MCF 10A (cell line): Measurements from ENCODE around the gene KIF3C. TPM values are rescaled to one million over a fixed set of nuclear protein-coding genes. Genes with fewer than 3 reads are reported as not detected.

Experiments used
- BruUV-seq: library from RNA; stranded (reverse); fragments of 400-500 nt; replicated peaks from 2 replicates; lab custom pipeline; 2021; lab: Mats Ljungman, UMichigan
- CTCF ChIA-PET: fragments of 300-600 bp; sonication (Branson Sonifier 250); formaldehyde crosslinking; extraction: SDS; loops from one replicate; lab custom pipeline; 2021; ENCODE audit warnings: antibody characterized with exemption, inconsistent platforms; lab: Yijun Ruan, JAX
- POLR2A ChIA-PET: fragments of 300-600, 350-650 bp; sonication (Branson Sonifier 250); formaldehyde crosslinking; extraction: SDS; loops from one replicate; lab custom pipeline; 2020; ENCODE audit warnings: antibody characterized with exemption, inconsistent platforms; lab: Yijun Ruan, JAX
- DNase-seq: peaks from one replicate; pipeline ENCODE4 v3.0.0-alpha.2; 2018; ENCODE audit not compliant: unreplicated experiment
- H3K27ac Mint-ChIP-seq: one replicate; pipeline ENCODE4 v1.8.0; 2022; ENCODE audit warnings: mild to moderate bottlenecking, low read depth, mixed read lengths; ENCODE audit not compliant: unreplicated experiment
- H3K27me3 Mint-ChIP-seq: one replicate; pipeline ENCODE4 v1.8.0; 2022; ENCODE audit warnings: mixed read lengths; ENCODE audit not compliant: insufficient read depth, unreplicated experiment
- H3K36me3 Mint-ChIP-seq: one replicate; pipeline ENCODE4 v1.8.0; 2022; ENCODE audit warnings: mild to moderate bottlenecking, moderate library complexity, mixed read lengths; ENCODE audit not compliant: insufficient read depth, unreplicated experiment
- H3K4me1 Mint-ChIP-seq: one replicate; pipeline ENCODE4 v1.8.0; 2022; ENCODE audit warnings: mixed read lengths; ENCODE audit not compliant: insufficient read depth, unreplicated experiment
- H3K4me3 Mint-ChIP-seq: one replicate; pipeline ENCODE4 v1.8.0; 2022; ENCODE audit warnings: mild to moderate bottlenecking, moderate library complexity, mixed read lengths; ENCODE audit not compliant: unreplicated experiment
- H3K9me3 Mint-ChIP-seq: one replicate; pipeline ENCODE4 v1.8.0; 2022; ENCODE audit warnings: mixed read lengths; ENCODE audit not compliant: unreplicated experiment
- intact Hi-C: fragments of 100-400 bp; cut with micrococcal nuclease; formaldehyde crosslinking; loops from 2 replicates; pipeline ENCODE4 v1.14.1; 2022
- total RNA-seq: library from RNA; stranded (reverse); gene quantifications from 2 replicates; pipeline ENCODE4 v1.2.3, GENCODE V29; 2022
- TF ChIP-seq, protein P1 (sequence below): fragments of 200-600 bp; IDR thresholded peaks from one replicate; pipeline ENCODE4 v1.8.0; 2022; ENCODE audit warnings: antibody characterized with exemption, mild to moderate bottlenecking; ENCODE audit not compliant: unreplicated experiment

Gene KIF3C
- total RNA-seq, 1 experiment from 2014 or later, result 2.0 TPM

DNA sequence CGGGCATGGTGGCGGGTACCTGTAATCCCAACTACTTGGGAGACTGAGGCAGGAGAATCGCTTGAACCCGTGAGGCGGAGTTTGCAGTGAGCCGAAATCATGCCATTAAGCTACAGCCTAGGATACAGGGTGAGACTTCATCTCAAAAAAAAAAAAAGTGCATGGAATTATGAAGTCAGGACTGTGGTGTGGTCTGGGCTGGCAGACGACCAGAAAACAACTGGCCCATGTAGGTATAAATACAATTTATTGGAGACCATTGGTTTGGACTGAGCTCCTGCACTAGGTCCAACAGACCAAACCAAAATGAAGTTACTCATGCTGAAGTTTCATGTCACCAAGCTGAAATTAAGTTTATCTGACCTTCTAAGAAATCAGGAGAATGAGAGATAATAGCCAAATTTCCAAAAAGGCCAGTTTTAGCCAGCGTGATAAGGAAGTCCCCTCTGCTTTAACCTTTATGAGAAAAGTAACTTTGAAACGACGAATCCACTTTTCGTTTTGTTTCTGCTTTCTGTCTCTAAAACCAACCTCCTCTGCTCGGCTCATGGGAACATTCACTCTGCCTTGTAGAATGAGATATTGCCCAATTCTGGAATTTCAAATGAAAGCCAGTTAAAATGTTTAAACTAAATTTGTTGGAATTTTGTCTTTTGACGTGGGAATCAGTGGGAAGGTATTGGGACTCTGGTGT is 33.9 kb upstream of the KIF3C start:
- Mint-ChIP-seq H3K36me3 (no peaks in the 10 kb centered on the region), H3K27ac (no peak overlapping the region), H3K9me3 (no peaks in the 10 kb centered on the region), H3K4me1 (peaks cover 37% of the 10 kb centered on the region), H3K4me3 (no peak overlapping the region), H3K27me3 (no peaks in the 10 kb centered on the region)
- ChIA-PET CTCF (interaction anchor here (0.6 to 1.6 kb wide), 5 partner anchors 8 to 110 kb away, joined by 3 to 6 read pairs (median 3); partner anchors contain the start of gene RAB10), POLR2A (interaction anchor here (0.6 to 13.2 kb wide), 7 partner anchors 8 to 133 kb away, joined by 3 to 250 read pairs (median 13); partner anchors contain the start of gene RAB10)
- intact Hi-C loops, result no loop called here
- TF ChIP-seq, protein P1, sequence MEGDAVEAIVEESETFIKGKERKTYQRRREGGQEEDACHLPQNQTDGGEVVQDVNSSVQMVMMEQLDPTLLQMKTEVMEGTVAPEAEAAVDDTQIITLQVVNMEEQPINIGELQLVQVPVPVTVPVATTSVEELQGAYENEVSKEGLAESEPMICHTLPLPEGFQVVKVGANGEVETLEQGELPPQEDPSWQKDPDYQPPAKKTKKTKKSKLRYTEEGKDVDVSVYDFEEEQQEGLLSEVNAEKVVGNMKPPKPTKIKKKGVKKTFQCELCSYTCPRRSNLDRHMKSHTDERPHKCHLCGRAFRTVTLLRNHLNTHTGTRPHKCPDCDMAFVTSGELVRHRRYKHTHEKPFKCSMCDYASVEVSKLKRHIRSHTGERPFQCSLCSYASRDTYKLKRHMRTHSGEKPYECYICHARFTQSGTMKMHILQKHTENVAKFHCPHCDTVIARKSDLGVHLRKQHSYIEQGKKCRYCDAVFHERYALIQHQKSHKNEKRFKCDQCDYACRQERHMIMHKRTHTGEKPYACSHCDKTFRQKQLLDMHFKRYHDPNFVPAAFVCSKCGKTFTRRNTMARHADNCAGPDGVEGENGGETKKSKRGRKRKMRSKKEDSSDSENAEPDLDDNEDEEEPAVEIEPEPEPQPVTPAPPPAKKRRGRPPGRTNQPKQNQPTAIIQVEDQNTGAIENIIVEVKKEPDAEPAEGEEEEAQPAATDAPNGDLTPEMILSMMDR, result no peak
- no peak for DNase-seq
- no TSS peak for BruUV-seq

DNA sequence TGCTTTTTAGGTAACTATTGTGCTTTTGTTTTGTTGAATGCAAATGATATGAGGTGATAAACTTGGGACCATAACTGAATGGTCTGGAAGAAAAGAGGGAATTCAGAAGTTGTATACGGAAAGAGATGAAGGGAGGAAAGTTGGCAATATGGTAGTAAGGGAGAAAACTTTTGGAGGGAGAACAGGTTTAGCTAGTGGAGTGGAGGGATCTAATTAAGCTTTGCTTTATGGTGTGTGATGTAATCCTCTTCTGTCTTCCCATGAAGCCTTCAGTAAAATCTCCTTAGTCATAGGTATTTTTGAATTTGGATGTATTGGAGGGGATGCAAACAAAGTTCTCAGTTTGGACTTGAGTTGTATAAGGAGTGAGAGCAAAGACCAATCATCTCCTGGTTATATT is 31.4 kb upstream of the KIF3C start:
- BruUV-seq, result no TSS peak
- H3K36me3 Mint-ChIP-seq, result no peaks in the 10 kb centered on the region
- no peaks in the 10 kb centered on the region for H3K27me3 Mint-ChIP-seq
- DNase-seq, result no peak
- H3K4me3 Mint-ChIP-seq, result no peak overlapping the region
- intact Hi-C loops, result no loop called here
- peaks cover 40% of the 10 kb centered on the region for H3K4me1 Mint-ChIP-seq
- TF ChIP-seq, protein P1, result no peak
- CTCF ChIA-PET, result interaction anchor here (0.6 kb wide), 1 partner anchor 14 kb away, joined by 4 read pairs; no protein-coding TSS in a partner anchor
- no peak overlapping the region for H3K27ac Mint-ChIP-seq
- POLR2A ChIA-PET, result interaction anchor here (0.6 to 13.2 kb wide), 2 partner anchors 20 to 77 kb away, joined by 3 to 250 read pairs; partner anchors contain the start of gene RAB10
- H3K9me3 Mint-ChIP-seq, result no peaks in the 10 kb centered on the region

DNA sequence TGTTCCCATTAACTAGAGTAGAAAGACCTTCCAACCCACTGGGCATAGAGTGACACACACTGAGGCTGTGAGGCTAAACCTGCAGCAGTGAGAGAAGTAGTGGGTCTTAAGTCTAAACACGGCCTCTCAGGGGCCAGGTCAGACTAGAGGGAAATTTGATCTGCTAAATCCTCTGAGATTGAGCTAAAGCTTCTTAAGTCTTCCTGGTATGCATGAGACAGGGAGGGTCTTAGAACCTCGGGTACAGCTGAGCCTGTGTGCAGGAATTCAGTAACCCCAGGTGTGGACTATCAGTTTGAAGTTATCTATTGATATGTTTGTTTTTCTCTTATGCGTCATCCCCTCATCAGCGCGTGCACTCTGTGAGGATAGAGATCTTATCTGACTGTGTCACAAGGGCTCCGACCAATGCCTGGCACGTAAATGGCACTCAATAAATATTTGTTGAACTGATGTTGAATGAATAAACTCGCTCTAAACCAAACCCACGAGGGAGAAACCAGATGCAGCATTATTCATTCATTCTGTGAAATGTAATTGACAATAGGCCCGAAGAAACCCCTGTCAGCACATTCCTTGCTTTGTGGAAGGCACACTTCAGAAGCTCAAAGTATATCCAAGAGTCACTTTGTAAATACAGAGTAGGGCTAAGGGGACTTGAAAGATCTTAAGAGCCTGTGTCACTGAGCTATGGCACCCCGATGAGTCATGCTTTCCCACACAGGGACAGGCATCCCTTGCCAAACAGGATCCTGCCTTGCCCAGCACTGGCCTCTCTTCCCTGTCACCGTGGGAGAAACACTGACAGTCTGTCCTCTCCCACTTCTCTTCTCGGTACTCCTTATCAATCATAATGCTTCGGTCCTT is 29.9 kb upstream of the KIF3C start:
- BruUV-seq, result no TSS peak
- no peaks in the 10 kb centered on the region for H3K27me3 Mint-ChIP-seq
- intact Hi-C loops, result no loop called here
- H3K4me1 Mint-ChIP-seq, result peaks cover 30% of the 10 kb centered on the region
- CTCF ChIA-PET, result interaction anchor here (0.6 to 1.3 kb wide), 3 partner anchors 9 to 28 kb away, joined by 3 read pairs; partner anchors contain the start of gene RAB10
- H3K4me3 Mint-ChIP-seq, result peak overlapping the region; percentile 4
- DNase-seq, result no peak
- H3K9me3 Mint-ChIP-seq, result no peaks in the 10 kb centered on the region
- TF ChIP-seq, protein P1, result no peak
- POLR2A ChIA-PET, result interaction anchor here (0.6 to 5.9 kb wide), 10 partner anchors 8 to 263 kb away, joined by 3 to 192 read pairs (median 3); partner anchors contain the start of genes HADHA, HADHB and RAB10
- H3K36me3 Mint-ChIP-seq, result no peaks in the 10 kb centered on the region
- H3K27ac Mint-ChIP-seq, result peak overlapping the region; percentile 72

DNA sequence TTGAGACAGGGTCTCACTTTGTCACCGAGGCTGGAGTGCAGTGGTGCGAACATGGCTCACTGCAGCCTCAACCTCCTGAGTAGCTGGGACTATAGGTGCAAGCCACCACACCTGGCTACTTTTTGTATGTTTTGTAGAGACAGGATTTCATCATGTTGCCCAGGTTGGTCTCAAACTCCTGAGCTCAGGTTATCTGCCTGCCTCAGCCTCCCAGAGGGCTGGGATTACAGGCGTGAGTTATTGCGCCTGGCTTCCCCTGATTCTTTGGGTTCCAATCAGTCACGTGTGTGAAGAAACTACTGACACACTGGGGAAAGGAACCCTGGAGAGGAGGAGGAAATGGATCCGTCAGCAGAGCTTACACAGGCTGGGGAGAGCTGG is 29.3 kb upstream of the KIF3C start:
- Mint-ChIP-seq H3K36me3 (no peaks in the 10 kb centered on the region), H3K4me1 (peaks cover 30% of the 10 kb centered on the region), H3K4me3 (no peak overlapping the region), H3K27me3 (no peaks in the 10 kb centered on the region), H3K27ac (peak overlapping the region; percentile 72), H3K9me3 (no peaks in the 10 kb centered on the region)
- POLR2A ChIA-PET, result interaction anchor here (1.0 to 5.9 kb wide), 8 partner anchors 9 to 235 kb away, joined by 3 to 192 read pairs (median 3); partner anchors contain the start of gene RAB10
- TF ChIP-seq, protein P1, result no peak
- intact Hi-C loops, result no loop called here
- CTCF ChIA-PET, result interaction anchor here (0.6 to 1.3 kb wide), 4 partner anchors 8 to 27 kb away, joined by 3 to 4 read pairs (median 3); partner anchors contain the start of gene RAB10
- DNase-seq, result no peak
- no TSS peak for BruUV-seq
